ENCODE measurements around the gene KIAA1671. TPM values are rescaled to one million over a fixed set of nuclear protein-coding genes. Genes with fewer than 3 reads are reported as not detected.
A peak's percentile ranks its signal among the peaks of the same experiment; 100 is the strongest.

KIAA1671 gene
- total RNA-seq, 1 experiment from 2014 or later, result 18.6 TPM

DNA sequence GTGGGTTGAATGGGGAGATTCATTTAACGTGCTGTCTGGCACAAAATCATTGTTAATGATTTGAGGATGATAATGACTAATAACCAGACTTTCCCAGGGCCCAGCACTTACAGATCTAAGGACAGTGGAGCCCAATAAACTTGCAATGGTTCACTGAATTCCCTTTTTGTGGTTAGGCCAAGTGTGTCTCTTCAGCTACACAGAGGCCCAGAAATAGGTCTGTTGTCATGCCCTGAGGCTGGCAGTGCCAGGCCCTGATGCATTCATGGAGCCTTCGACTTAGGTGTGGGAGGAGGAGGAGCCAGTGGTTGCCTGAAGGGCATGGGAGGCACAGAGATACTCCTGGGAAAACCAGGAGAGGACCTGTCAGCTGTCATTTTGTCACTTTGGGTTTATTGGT lies 56.1 kb downstream of the KIAA1671 start:
- Histone ChIP-seq H3K9me2 (replicated peaks; ENCODE audit: low read length) (no peaks in the 10 kb centered on the region), H2AFZ (ENCODE audit: low read length) (no peak overlapping the region), H3K4me1 (ENCODE audit: insufficient read depth, low read length) (peaks cover 17% of the 10 kb centered on the region), H3F3A (ENCODE audit: low read length, unreplicated experiment) (no peaks in the 10 kb centered on the region), H3K9me3 (ENCODE audit: low read length) (no peaks in the 10 kb centered on the region), H4K20me1 (ENCODE audit: low read length) (no peaks in the 10 kb centered on the region), H3K27me3 (ENCODE audit: low read length) (no peaks in the 10 kb centered on the region), H3K36me3 (ENCODE audit: low read depth, low read length) (no peaks in the 10 kb centered on the region), H3K79me2 (ENCODE audit: low read length) (peaks cover 8% of the 10 kb centered on the region), H3K27ac (ENCODE audit: low read length) (peak overlapping the region; percentile 56; the same call in 1 of the 2 replicates), H3K9ac (ENCODE audit: low read length) (no peak overlapping the region), H3K4me3 (ENCODE audit: low read length) (no peak overlapping the region), H3K4me2 (ENCODE audit: low read length) (no peak overlapping the region)
- DNase-seq (peak; percentile 61), ATAC-seq (peak; percentile 47)
- ChIA-PET POLR2A (ENCODE audit: unreplicated experiment) (no interaction called here), CTCF (interaction anchor here (0.6 kb wide), 1 partner anchor 26 kb away, joined by 6 read pairs; no protein-coding TSS in a partner anchor)
- intact Hi-C loops (cut with micrococcal nuclease), result no loop called here
- BruUV-seq (replicated peaks), result no TSS peak
- TF ChIP-seq EZH2 (IDR thresholded peaks at IDR 0.05; ENCODE audit: low read length, unreplicated experiment), result no peak
- TF ChIP-seq, protein P1, sequence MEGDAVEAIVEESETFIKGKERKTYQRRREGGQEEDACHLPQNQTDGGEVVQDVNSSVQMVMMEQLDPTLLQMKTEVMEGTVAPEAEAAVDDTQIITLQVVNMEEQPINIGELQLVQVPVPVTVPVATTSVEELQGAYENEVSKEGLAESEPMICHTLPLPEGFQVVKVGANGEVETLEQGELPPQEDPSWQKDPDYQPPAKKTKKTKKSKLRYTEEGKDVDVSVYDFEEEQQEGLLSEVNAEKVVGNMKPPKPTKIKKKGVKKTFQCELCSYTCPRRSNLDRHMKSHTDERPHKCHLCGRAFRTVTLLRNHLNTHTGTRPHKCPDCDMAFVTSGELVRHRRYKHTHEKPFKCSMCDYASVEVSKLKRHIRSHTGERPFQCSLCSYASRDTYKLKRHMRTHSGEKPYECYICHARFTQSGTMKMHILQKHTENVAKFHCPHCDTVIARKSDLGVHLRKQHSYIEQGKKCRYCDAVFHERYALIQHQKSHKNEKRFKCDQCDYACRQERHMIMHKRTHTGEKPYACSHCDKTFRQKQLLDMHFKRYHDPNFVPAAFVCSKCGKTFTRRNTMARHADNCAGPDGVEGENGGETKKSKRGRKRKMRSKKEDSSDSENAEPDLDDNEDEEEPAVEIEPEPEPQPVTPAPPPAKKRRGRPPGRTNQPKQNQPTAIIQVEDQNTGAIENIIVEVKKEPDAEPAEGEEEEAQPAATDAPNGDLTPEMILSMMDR (conservative IDR thresholded peaks at IDR 0.05; ENCODE audit: low read depth, low read length), result no peak

DNA sequence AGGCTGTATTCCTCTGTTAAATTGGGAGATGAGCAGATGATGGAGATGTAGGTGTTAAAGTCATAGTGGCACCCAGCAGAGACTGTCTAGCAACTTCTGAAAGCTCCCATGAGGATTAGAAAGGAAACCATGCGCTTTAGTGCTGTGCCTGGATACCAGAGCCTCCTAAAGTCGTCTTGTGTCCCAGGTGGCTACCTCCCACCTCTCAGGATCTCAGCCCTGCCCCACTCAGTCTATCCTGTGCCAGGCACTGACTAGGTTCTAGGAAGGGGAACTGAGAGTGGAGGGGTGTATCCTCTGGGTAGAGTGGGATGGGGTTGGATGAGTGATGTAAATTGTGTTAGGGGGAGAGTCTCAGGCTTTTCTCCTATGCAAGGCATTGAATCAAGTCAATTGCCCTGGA lies 60.2 kb downstream of the KIAA1671 start:
- CTCF ChIA-PET, result no interaction called here
- TF ChIP-seq, protein P1 (conservative IDR thresholded peaks at IDR 0.05; ENCODE audit: low read depth, low read length), result no peak
- TF ChIP-seq EZH2phosphoT487 (IDR thresholded peaks at IDR 0.05; ENCODE audit: borderline replicate concordance, low read length) (no peak), EZH2 (IDR thresholded peaks at IDR 0.05; ENCODE audit: low read length, unreplicated experiment) (no peak)
- H3K4me1 ChIP-seq (ENCODE audit: insufficient read depth, low read length), result peaks cover 23% of the 10 kb centered on the region
- no peaks in the 10 kb centered on the region for H3K36me3 ChIP-seq (ENCODE audit: low read depth, low read length)
- intact Hi-C loops (cut with micrococcal nuclease), result no loop called here
- peak overlapping the region; percentile 61; the same call in 1 of the 2 replicates for H3K27ac ChIP-seq (ENCODE audit: low read length)
- no peak for ATAC-seq
- H3K9ac ChIP-seq (ENCODE audit: low read length), result no peak overlapping the region
- no peak for DNase-seq
- no peaks in the 10 kb centered on the region for H4K20me1 ChIP-seq (ENCODE audit: low read length)
- H3K79me2 ChIP-seq (ENCODE audit: low read length), result peaks cover 19% of the 10 kb centered on the region; the same call in 1 of the 2 replicates
- no peaks in the 10 kb centered on the region for H3F3A ChIP-seq (ENCODE audit: low read length, unreplicated experiment)
- no peaks in the 10 kb centered on the region for H3K9me2 ChIP-seq (replicated peaks; ENCODE audit: low read length)
- POLR2A ChIA-PET (ENCODE audit: unreplicated experiment), result no interaction called here
- no peaks in the 10 kb centered on the region for H3K27me3 ChIP-seq (ENCODE audit: low read length)
- H2AFZ ChIP-seq (ENCODE audit: low read length), result no peak overlapping the region
- H3K9me3 ChIP-seq (ENCODE audit: low read length), result no peaks in the 10 kb centered on the region
- BruUV-seq (replicated peaks), result no TSS peak
- H3K4me2 ChIP-seq (ENCODE audit: low read length), result no peak overlapping the region
- H3K4me3 ChIP-seq (ENCODE audit: low read length), result no peak overlapping the region

DNA sequence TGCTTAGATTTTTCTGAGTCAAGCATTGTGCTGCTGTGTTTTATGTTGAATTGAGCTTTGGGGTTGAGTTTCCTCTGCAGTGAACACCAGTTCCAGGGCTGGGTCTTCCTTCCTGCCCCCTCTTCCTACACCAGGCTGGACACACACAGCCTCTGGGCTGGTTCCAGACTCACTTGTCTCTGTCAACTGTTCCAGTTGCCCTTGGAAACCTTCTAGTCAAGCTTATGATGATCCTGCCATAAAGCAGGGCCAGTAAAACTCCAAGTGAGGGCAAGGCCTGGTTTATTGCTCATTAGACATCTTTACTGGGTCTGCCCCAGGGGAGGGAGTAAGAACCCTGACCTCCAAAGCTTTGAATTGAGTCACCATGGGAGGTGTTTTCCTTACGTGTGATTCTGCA lies 61.1 kb downstream of the KIAA1671 start:
- Histone ChIP-seq H3K9ac (ENCODE audit: low read length) (no peak overlapping the region), H3K9me3 (ENCODE audit: low read length) (no peaks in the 10 kb centered on the region), H3K4me2 (ENCODE audit: low read length) (peak overlapping the region; percentile 33; the same call in 1 of the 2 replicates), H3K9me2 (replicated peaks; ENCODE audit: low read length) (no peaks in the 10 kb centered on the region), H3K79me2 (ENCODE audit: low read length) (peaks cover 19% of the 10 kb centered on the region; the same call in 1 of the 2 replicates), H2AFZ (ENCODE audit: low read length) (no peak overlapping the region), H4K20me1 (ENCODE audit: low read length) (no peaks in the 10 kb centered on the region), H3K27me3 (ENCODE audit: low read length) (no peaks in the 10 kb centered on the region), H3K4me1 (ENCODE audit: insufficient read depth, low read length) (peaks cover 18% of the 10 kb centered on the region), H3K4me3 (ENCODE audit: low read length) (no peak overlapping the region), H3F3A (ENCODE audit: low read length, unreplicated experiment) (no peaks in the 10 kb centered on the region), H3K36me3 (ENCODE audit: low read depth, low read length) (no peaks in the 10 kb centered on the region), H3K27ac (ENCODE audit: low read length) (peak overlapping the region; percentile 61)
- peak; percentile 87 for ATAC-seq
- TF ChIP-seq, protein P1 (conservative IDR thresholded peaks at IDR 0.05; ENCODE audit: low read depth, low read length), result no peak
- no peak for TF ChIP-seq EZH2 (IDR thresholded peaks at IDR 0.05; ENCODE audit: low read length, unreplicated experiment)
- no peak for TF ChIP-seq EZH2phosphoT487 (IDR thresholded peaks at IDR 0.05; ENCODE audit: borderline replicate concordance, low read length)
- ChIA-PET CTCF (no interaction called here), POLR2A (ENCODE audit: unreplicated experiment) (no interaction called here)
- BruUV-seq (replicated peaks), result no TSS peak
- DNase-seq, result peak; percentile 68
- intact Hi-C loops (cut with micrococcal nuclease), result no loop called here
